ENCODE results near the gene PAQR5.
"Not testable (repeated sequence)": the region's sequence is repeated elsewhere in the genome, so short reads cannot be mapped to it uniquely, and the experiment has no call there.

- not testable (repeated sequence) for TF ChIP-seq EZH2 (IDR thresholded peaks at IDR 0.05; ENCODE audit: borderline replicate concordance, low read length); CTCF (IDR thresholded peaks at IDR 0.05; ENCODE audit: low read length)
Observed at GRCh38 chr15:69301101-69301500, 2.4 kb downstream of the PAQR5 start.

Measured in OCI-LY1 (cell line).